Lower leg skin (tissue), 4 donors: Measurements from ENCODE around the gene REELD1. TPM values are rescaled to one million over a fixed set of nuclear protein-coding genes. Genes with fewer than 3 reads are reported as not detected.

Experiments used
- DNase-seq, 2 donors: peaks; one replicate each; pipeline ENCODE4 v3.0.0-alpha.2; 2019; ENCODE audit warnings: low spot score in 2 of 2
- H3K4me3 ChIP-seq: fragments of 200-600 bp; sonication (generic); 2 replicates; pipeline ENCODE4 v1.5.1; 2017; ENCODE audit warnings: mild to moderate bottlenecking, low read depth; ENCODE audit not compliant: poor library complexity, severe bottlenecking
- POLR2A ChIP-seq, 2 donors: fragments of 450-650 bp; IDR thresholded peaks; one replicate each; pipeline ENCODE4 v1.6.1; 2016 to 2017; ENCODE audit warnings: antibody characterized with exemption in 2 of 2, mild to moderate bottlenecking in 1 of 2, moderate library complexity in 1 of 2
- WGBS, 2 donors: methylation state at CpG; one replicate each; pipeline ENCODE4 v1.1.5; 2018; 5-methylcytosine and 5-hydroxymethylcytosine counted together
- intact Hi-C: fragments of 100-400 bp; cut with DNase I; formaldehyde crosslinking; loops from one replicate; pipeline ENCODE4 v1.15.0; 2023; ENCODE audit warnings: low total_unique reads
- total RNA-seq, 4 donors: library from RNA; depleted of rRNA; stranded (reverse); fragments of >200 nt; gene quantifications; one replicate each; pipeline ENCODE4 v1.1.0, GENCODE V29; 2016
- TF ChIP-seq, protein P1 (sequence below), 3 donors: fragments of 450-650 bp; IDR thresholded peaks; one replicate each; pipeline ENCODE4 v1.5.1; 2016; ENCODE audit warnings: antibody characterized with exemption in 3 of 3, mild to moderate bottlenecking in 3 of 3, moderate library complexity in 2 of 3

The REELD1 gene
- total RNA-seq, 4 donors from 2014 or later = 0.96 TPM; not detected in 3

DNA sequence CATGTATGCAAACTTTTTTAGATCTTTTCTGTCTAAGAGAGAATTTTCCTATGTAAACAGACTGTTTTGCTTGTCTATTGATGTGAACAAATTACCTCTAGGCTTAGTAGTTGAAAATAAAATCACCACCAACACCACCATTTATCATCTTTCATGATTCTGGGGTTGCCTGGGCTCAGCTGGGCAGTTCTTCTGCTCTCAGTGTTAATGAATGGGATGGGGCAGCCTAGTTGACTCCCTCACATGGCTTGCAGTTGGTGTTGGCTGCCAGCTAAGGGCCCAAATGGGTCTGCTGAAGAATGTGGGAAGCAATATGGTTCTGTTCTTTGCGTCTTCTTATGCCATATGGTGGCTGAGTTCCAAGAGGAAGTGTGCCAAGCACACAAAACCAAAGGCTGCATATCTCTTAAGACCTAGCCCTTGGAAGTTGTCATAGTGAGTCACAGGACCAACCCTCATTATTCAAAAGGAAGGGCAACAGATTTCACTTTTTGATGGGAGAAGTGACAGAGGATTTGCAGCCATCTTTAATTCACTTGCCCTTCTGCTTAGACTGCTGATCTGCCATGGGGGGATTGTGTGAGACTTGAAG, 17.9 kb downstream of the REELD1 start:
- WGBS, 2 donors = 72 to 74% methylated on average over 1 of the region's 1 CpG
- intact Hi-C loops = no loop called here
- DNase-seq = no peak
- TF ChIP-seq, protein P1, sequence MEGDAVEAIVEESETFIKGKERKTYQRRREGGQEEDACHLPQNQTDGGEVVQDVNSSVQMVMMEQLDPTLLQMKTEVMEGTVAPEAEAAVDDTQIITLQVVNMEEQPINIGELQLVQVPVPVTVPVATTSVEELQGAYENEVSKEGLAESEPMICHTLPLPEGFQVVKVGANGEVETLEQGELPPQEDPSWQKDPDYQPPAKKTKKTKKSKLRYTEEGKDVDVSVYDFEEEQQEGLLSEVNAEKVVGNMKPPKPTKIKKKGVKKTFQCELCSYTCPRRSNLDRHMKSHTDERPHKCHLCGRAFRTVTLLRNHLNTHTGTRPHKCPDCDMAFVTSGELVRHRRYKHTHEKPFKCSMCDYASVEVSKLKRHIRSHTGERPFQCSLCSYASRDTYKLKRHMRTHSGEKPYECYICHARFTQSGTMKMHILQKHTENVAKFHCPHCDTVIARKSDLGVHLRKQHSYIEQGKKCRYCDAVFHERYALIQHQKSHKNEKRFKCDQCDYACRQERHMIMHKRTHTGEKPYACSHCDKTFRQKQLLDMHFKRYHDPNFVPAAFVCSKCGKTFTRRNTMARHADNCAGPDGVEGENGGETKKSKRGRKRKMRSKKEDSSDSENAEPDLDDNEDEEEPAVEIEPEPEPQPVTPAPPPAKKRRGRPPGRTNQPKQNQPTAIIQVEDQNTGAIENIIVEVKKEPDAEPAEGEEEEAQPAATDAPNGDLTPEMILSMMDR (IDR thresholded peaks at IDR 0.05) = no peak
- no peak for TF ChIP-seq POLR2A (IDR thresholded peaks at IDR 0.05)
- no peak overlapping the region for H3K4me3 ChIP-seq

DNA sequence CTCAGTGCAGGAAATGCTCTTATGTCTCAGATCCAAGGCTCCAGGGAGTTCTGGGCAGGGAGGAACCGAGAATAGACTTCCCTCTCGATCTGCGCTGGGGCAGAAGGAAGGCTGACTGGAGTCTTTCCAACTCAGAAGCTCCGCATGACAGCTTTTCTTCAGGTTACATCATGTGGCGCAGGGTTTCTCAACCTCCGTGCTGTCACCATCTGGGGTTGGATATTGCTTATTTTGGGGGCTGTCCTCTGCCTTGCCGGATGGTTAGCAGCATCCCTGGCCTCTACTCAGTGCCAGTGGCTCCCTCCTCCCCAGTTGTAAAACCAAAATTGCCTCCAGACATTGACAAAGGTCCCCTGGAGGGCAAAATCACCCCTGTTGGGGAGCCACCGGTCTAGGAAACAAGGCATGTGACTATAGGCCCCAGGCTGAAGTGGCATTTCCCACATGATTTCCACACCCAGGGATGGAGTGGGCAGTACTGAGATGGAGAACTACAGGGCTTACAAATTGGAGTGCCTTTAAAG, 21.4 kb downstream of the REELD1 start:
- intact Hi-C loops = no loop called here
- peak in 1 of 2 donors; percentile 41 for DNase-seq
- H3K4me3 ChIP-seq = no peak overlapping the region
- 47 to 59% methylated on average over 7 to 8 of the region's 8 CpGs for WGBS, 2 donors
- TF ChIP-seq, protein P1 (IDR thresholded peaks at IDR 0.05) = no peak
- TF ChIP-seq POLR2A (IDR thresholded peaks at IDR 0.05) = no peak

DNA sequence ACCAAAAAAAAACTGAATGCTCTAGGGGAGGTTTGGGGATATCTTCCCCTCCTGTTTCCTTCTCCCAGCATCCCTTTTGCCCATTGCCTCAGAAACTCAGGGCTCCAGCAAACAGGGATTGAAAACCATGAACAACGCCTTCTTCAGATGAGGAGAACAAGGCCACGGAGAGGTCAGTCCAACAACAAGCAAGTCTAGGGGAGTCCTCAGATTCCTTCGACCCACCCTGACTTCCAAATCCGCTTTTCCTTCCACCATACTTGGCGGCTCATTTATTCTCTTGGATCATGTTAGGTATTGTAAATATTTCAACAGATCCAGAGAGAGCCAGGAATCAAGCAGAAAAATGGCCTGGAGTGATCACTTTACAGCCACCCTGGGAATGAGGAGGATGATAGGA, 21.9 kb downstream of the REELD1 start:
- no peak overlapping the region for H3K4me3 ChIP-seq
- 68 to 82% methylated on average over 5 of the region's 5 CpGs for WGBS, 2 donors
- TF ChIP-seq POLR2A (IDR thresholded peaks at IDR 0.05) = no peak
- TF ChIP-seq, protein P1 (IDR thresholded peaks at IDR 0.05) = no peak
- no peak for DNase-seq
- intact Hi-C loops = no loop called here

DNA sequence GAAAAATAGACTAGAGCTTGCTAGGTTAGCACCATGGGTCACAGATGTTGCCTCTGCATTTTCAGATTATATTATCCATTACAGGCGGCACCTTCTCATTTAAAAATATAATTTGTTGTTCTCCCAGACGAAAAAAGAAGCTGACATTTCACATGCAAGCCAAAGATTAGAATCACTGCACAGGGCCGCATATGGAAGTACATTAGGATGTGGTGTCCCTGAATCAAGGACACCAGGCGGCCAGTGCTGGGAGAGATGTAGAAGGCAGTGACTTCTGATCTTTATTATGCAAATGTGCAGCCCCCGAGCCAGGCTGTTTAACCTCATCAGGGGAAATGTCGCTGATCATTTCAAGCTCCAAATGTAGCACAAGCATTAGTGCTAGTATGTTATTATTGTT, 22.8 kb downstream of the REELD1 start:
- no peak for DNase-seq
- intact Hi-C loops = no loop called here
- H3K4me3 ChIP-seq = no peak overlapping the region
- TF ChIP-seq POLR2A (IDR thresholded peaks at IDR 0.05) = no peak
- TF ChIP-seq, protein P1 (IDR thresholded peaks at IDR 0.05) = no peak
- WGBS, 2 donors = 76 to 83% methylated on average over 6 of the region's 6 CpGs

DNA sequence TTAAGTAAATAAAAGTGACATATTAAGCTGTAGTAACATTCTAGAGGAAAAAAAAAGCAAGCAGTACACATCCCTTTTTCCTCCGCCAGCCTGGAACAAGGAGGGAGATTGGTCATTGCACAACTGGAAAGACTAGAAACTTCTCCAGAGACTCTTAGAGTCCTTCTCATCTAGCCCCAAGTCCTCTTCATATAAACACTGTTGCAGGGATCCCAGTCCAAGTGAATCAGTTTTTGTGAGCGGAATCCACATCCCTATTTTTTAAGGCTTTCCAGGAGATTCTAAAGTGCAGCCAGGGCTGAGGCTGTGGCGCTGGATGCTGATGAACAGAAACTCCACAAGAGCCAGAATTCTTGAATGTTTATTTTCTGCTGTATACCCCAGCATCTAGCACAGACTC, 23.8 kb downstream of the REELD1 start:
- no peak overlapping the region for H3K4me3 ChIP-seq
- whole genome bisulfite sequencing, 2 donors = 81 to 85% methylated on average over 3 of the region's 3 CpGs
- no peak for TF ChIP-seq POLR2A (IDR thresholded peaks at IDR 0.05)
- TF ChIP-seq, protein P1 (IDR thresholded peaks at IDR 0.05) = no peak
- intact Hi-C loops = no loop called here
- DNase-seq = no peak
